ENCODE results near the gene CEP126. TPM values are rescaled to one million over a fixed set of nuclear protein-coding genes. Genes with fewer than 3 reads are reported as not detected.

Gene CEP126
- total RNA-seq, result 1 to 10 TPM; 2.7 to 3.7 TPM

DNA sequence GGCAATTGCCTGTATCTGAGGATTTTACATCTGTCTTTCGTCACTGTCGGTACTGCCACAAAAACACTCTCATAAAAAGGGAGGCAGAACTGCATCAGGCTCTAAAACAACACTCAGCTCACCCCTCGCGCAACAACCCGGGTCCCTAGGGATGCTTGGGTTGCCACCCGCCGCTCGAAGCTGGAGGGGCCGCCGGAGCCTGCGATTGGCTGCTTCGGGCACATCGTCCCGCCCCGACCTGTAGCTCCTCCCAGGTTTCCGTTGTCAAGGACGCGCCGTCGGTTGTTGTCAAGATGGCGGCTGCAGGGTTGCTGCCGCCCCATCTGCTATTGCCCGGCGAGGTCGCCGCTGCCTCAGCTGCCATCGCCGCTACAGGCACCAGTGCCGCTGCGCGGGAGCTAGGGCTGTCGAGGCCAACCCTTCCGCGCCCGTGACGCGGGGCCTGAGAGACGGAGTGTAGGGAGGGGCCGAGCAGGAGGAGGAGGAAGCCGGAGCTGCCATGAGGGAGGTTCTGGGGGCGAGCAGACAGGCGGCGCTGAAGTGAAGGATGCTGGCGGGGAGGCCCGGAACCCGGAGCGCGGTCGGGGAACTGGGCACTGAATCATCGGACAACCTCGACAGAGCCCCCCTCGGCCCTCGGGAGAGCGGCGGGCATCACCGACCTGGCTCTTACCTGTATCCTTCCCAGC lies at the start of gene CEP126:
TSS of gene CEP126 (plus strand) at position 273 of the 689 bp plus-strand sequence. CDS start at position 548, 275 bp downstream.
- Histone ChIP-seq H3K27ac (peak within 1 kb of the TSS; percentile 81), H3K4me1 (peaks cover 0 to 23% of the 10 kb centered on the region in 2 donors), H3K36me3 (no peaks in the 10 kb centered on the region), H3K9me3 (no peaks in the 10 kb centered on the region), H3K4me3 (peak within 1 kb of the TSS; percentile 67 to 74), H3K27me3 (no peaks in the 10 kb centered on the region)
- peak; percentile 94 for DNase-seq (ENCODE audit: low spot score)
- peak; percentile 21 to 75 for TF ChIP-seq CTCF (IDR thresholded peaks at IDR 0.05)

DNA sequence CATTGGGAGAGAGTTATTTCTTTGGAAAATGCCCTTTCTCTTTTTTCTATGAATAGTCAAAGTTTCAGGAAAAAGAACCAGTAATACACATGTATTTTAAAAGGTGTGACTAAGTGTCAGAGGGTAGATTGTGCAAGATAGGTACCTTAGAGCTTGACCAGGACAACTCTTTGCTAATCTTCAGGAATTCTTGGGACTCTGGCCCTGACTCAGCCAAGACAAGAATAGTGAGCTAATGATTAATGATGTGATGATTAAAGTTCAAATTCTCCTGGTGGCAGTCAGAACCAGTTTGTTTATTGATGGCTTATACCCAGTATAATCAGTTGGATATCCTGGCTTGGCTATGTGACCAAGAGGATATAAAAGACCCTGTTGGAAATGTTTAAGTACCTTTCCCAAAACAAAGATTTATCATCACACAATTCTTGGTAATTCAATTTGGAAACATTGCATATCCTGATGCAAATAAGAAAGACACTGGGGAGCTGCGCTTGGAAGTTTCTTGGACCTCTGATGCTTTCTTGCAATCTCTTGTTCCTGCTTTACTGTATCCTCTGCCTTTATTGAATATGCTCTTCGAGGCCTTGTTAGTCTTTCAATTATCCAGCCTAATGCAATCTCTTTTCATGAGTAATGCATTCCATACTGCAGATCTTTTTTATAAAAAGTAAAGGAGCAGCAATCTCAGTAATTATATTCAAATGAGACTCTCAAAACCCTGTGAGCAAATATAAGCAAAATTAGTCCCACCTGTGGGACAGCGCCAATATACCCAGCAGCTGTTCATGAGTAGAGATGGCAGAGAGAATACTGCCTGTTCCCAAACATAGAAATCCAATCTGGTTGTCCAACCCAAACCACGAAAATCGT lies 48.0 kb upstream of the CEP126 start:
- no peak overlapping the region for H3K27ac ChIP-seq
- DNase-seq (ENCODE audit: low spot score), result no peak
- no peaks in the 10 kb centered on the region for H3K4me1 ChIP-seq
- H3K9me3 ChIP-seq, result no peaks in the 10 kb centered on the region
- H3K36me3 ChIP-seq, result no peaks in the 10 kb centered on the region
- no peak overlapping the region for H3K4me3 ChIP-seq
- no peaks in the 10 kb centered on the region for H3K27me3 ChIP-seq
- TF ChIP-seq CTCF (IDR thresholded peaks at IDR 0.05), result no peak

GRCh38 chr11:101867951-101868350 lies 46.9 kb upstream of the CEP126 start:
- no peak overlapping the region for H3K4me3 ChIP-seq
- H3K27me3 ChIP-seq, result no peaks in the 10 kb centered on the region
- DNase-seq (ENCODE audit: low spot score), result no peak
- H3K27ac ChIP-seq, result no peak overlapping the region
- H3K4me1 ChIP-seq, result no peaks in the 10 kb centered on the region
- H3K9me3 ChIP-seq, result no peaks in the 10 kb centered on the region
- no peak for TF ChIP-seq CTCF (IDR thresholded peaks at IDR 0.05)
- no peaks in the 10 kb centered on the region for H3K36me3 ChIP-seq

DNA sequence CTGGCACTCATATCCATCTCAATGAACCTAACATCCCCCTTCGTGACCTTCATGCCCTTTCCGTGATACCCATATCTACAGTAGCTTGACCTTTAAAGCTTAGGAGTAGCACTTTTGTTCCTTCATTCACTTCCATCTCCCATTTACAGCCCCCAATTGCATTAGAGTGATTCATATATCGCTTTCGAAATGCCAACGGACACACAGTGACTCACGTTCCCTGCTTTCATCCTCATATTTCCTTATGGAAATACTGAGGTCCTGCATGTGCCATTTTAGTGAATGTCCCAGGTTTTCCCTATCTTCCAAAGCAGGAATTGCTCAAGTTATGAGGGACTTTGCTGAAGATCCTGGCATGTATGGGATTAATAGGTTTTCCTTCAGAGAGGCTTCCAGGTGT lies 44.3 kb upstream of the CEP126 start:
- no peaks in the 10 kb centered on the region for H3K4me1 ChIP-seq
- no peak overlapping the region for H3K4me3 ChIP-seq
- no peak for DNase-seq (ENCODE audit: low spot score)
- H3K9me3 ChIP-seq, result no peaks in the 10 kb centered on the region
- no peak for TF ChIP-seq CTCF (IDR thresholded peaks at IDR 0.05)
- no peak overlapping the region for H3K27ac ChIP-seq
- H3K27me3 ChIP-seq, result no peaks in the 10 kb centered on the region
- H3K36me3 ChIP-seq, result no peaks in the 10 kb centered on the region

DNA sequence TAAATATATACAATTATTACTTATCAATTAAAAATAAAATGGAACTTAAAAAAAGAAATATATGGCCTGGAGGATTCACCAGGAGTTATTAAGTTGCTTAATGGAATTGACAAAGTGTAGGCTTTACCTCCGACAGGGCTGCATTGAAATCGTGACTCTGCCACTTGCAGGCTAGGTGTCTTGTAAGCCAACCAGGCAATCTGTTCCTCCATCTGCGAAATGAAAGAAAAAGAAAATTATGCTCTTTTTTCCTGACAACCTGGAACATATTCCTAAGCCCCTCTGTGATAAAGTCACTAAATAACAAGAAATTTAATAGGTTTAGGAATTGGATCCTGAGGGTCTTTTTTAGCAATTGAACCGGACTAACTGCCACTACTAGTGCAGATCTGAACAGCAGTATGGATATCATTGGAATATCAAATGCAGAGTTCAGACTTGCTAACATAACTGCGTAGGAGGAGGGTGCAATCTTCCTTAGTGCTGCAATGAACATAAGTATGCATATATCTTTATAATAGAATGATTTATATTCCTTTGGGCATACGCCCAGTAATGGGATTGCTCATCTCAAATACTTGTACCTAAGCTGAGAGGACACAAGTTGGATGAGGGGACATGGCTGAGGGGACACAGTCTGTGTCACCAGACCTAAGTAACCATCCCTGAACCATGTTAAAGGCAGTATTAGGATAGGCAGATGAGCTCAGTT lies 42.5 kb upstream of the CEP126 start:
- H3K4me3 ChIP-seq, result no peak overlapping the region
- H3K27ac ChIP-seq, result no peak overlapping the region
- H3K9me3 ChIP-seq, result no peaks in the 10 kb centered on the region
- H3K4me1 ChIP-seq, result no peaks in the 10 kb centered on the region
- TF ChIP-seq CTCF (IDR thresholded peaks at IDR 0.05), result no peak
- DNase-seq (ENCODE audit: low spot score), result no peak
- no peaks in the 10 kb centered on the region for H3K27me3 ChIP-seq
- H3K36me3 ChIP-seq, result no peaks in the 10 kb centered on the region
